PC-9 (cell line): ENCODE data around the gene ABCD3.

Experiments
- CTCF ChIP-seq: fragments of 200-600 bp; sonication (generic); conservative IDR thresholded peaks from 2 replicates; pipeline ENCODE4 v1.6.1; 2017; ENCODE audit warnings: mixed run types, antibody characterized with exemption, mild to moderate bottlenecking, moderate library complexity
- EZH2 ChIP-seq: fragments of 200-600 bp; sonication (generic); IDR thresholded peaks from 2 replicates; pipeline ENCODE4 v1.8.0; 2017; ENCODE audit warnings: antibody characterized with exemption, low read depth

GRCh38 chr1:94501426-94501825 is 83.2 kb downstream of the ABCD3 start:
- no peak for TF ChIP-seq CTCF
- no peak for TF ChIP-seq EZH2
